Keratinocyte (primary cell): ENCODE results near the gene TOP3B.

ENCODE experiments used
- EZH2 ChIP-seq: IDR thresholded peaks from one replicate; pipeline ENCODE4 v1.6.1; 2012; ENCODE audit warnings: inconsistent platforms, mild to moderate bottlenecking, low read length, moderate library complexity
- TF ChIP-seq, protein P1 (sequence below), 3 experiments: IDR thresholded peaks in 1 of 3; conservative IDR thresholded peaks in 1 of 3; optimal IDR thresholded peaks in 1 of 3; 2 replicates in 2 of 3; 3 replicates in 1 of 3; pipeline versions ENCODE3 to v1.5.1; 2011; ENCODE audit warnings: low read length in 3 of 3, mild to moderate bottlenecking in 3 of 3, moderate library complexity in 2 of 3, control low read depth in 1 of 3, inconsistent platforms in 1 of 3; ENCODE audit not compliant: insufficient read depth in 2 of 3; ENCODE audit errors: extremely low read depth in 1 of 3

GRCh38 chr22:22024440-22024839, 41.9 kb upstream of the TOP3B start:
- TF ChIP-seq, protein P1, sequence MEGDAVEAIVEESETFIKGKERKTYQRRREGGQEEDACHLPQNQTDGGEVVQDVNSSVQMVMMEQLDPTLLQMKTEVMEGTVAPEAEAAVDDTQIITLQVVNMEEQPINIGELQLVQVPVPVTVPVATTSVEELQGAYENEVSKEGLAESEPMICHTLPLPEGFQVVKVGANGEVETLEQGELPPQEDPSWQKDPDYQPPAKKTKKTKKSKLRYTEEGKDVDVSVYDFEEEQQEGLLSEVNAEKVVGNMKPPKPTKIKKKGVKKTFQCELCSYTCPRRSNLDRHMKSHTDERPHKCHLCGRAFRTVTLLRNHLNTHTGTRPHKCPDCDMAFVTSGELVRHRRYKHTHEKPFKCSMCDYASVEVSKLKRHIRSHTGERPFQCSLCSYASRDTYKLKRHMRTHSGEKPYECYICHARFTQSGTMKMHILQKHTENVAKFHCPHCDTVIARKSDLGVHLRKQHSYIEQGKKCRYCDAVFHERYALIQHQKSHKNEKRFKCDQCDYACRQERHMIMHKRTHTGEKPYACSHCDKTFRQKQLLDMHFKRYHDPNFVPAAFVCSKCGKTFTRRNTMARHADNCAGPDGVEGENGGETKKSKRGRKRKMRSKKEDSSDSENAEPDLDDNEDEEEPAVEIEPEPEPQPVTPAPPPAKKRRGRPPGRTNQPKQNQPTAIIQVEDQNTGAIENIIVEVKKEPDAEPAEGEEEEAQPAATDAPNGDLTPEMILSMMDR (optimal IDR thresholded peaks at IDR 0.05 in 1 of 3, IDR thresholded peaks at IDR 0.05 in 1 of 3, conservative IDR thresholded peaks at IDR 0.05 in 1 of 3; ENCODE audit: extremely low read depth in 1 of 3, insufficient read depth in 2 of 3, low read length in 3 of 3): no peak
- TF ChIP-seq EZH2: no peak
